WTC11 (cell line): ENCODE measurements around the gene LRRC27.

Source experiments
- CREB1 ChIP-seq: sonication (generic); formaldehyde crosslinking; IDR thresholded peaks from 2 replicates; pipeline ENCODE4 v1.8.0; 2023; ENCODE audit warnings: mild to moderate bottlenecking, missing genetic modification reagents
- CTCF ChIP-seq: fragments of 200-600 bp; IDR thresholded peaks from 2 replicates; pipeline ENCODE4 v1.8.0; 2022; ENCODE audit warnings: antibody characterized with exemption
- HMGXB4 ChIP-seq: sonication (generic); formaldehyde crosslinking; IDR thresholded peaks from 2 replicates; pipeline ENCODE4 v1.8.1; 2023; ENCODE audit warnings: mild to moderate bottlenecking, moderate library complexity, missing genetic modification reagents
- MAX ChIP-seq: sonication (generic); formaldehyde crosslinking; IDR thresholded peaks from 2 replicates; pipeline ENCODE4 v1.8.0; 2022; ENCODE audit warnings: mild to moderate bottlenecking, missing genetic modification reagents
- SP1 ChIP-seq: sonication (generic); formaldehyde crosslinking; conservative IDR thresholded peaks from 2 replicates; pipeline ENCODE4 v1.8.1; 2022; ENCODE audit warnings: missing genetic modification reagents

DNA sequence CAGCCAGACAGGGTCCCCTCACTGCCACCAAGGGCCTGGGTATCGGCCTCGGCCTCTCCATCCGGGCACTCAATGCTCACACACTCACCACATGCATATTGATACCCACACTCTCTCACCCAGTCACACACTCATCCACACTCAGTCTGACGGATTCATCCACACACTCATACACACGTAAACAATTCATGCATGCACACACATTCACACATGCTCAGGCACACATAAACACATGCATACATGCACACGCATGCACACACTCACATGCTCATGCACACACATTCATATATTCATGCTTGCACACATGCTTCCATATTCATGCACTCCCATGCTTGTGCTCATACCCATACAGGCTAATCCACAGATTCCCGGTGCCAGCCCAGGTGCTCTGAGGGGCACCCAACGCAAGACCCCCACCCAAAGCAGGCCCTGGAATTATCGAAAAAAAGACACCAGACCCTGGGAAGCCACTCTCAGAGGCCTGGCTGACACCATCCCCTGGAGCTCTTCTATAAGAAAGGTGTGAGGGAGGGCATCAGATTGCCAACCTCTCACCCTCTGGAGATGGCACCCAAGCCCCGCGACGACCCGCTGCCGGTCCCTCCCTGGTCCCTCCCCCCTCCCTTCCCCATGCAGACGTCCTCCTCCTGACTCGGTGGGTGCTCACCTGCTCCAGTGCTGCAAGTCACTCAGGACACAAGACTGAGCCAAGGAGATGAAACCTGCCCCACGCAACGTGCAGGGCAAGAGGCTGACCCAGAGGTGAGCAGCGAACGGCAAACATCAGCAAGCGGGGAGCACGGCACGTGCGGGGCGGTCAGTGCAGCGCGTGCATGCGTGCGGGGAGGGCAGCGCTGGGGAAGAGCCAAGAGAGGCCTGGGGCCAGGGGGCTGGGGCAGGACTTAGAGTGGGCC, 39.4 kb upstream of the LRRC27 start:
- TF ChIP-seq CTCF (no peak), CREB1 (CRISPR knock-in tag) (no peak), HMGXB4 (no peak), SP1 (CRISPR knock-in tag) (no peak), MAX (no peak)
